PC-3 (cell line): ENCODE data around the gene R3HDM4. TPM values are rescaled to one million over a fixed set of nuclear protein-coding genes. Genes with fewer than 3 reads are reported as not detected.

Experiments used
- ATAC-seq: fragments of 200-7000 bp; cut with Tn5 transposase; 2 replicates; pipeline ENCODE4 v1.9.1; 2020; ENCODE audit warnings: mild to moderate bottlenecking, moderate library complexity
- BruUV-seq: library from RNA; stranded (reverse); fragments of 400-500 nt; replicated peaks from 2 replicates; lab custom pipeline; 2021; lab: Mats Ljungman, UMichigan
- CTCF ChIA-PET: fragments of 300-600 bp; sonication (Branson Sonifier 250); formaldehyde crosslinking; loops from one replicate; lab custom pipeline; 2022; ENCODE audit warnings: antibody characterized with exemption; lab: Charles Lee
- POLR2A ChIA-PET: fragments of 300-600 bp; sonication (Branson Sonifier 250); formaldehyde crosslinking; loops from one replicate; lab custom pipeline; 2022; ENCODE audit warnings: antibody characterized with exemption; ENCODE audit not compliant: unreplicated experiment; lab: Charles Lee
- DNase-seq: peaks from one replicate; pipeline ENCODE4 v3.0.0-alpha.2; 2015
- H2AFZ ChIP-seq: fragments of 300-600 bp; sonication (generic); 2 replicates; pipeline ENCODE4 v1.6.0; 2016; ENCODE audit warnings: antibody characterized with exemption, low read length
- H3F3A ChIP-seq: fragments of 300-600 bp; sonication (generic); one replicate; pipeline ENCODE4 v1.6.0; 2017; ENCODE audit warnings: antibody characterized with exemption, low read length, control low read depth, mild to moderate bottlenecking; ENCODE audit not compliant: unreplicated experiment
- H3K27ac ChIP-seq: fragments of 300-600 bp; sonication (generic); 2 replicates; pipeline ENCODE4 v1.5.1; 2016; ENCODE audit warnings: mild to moderate bottlenecking, low read length
- H3K27me3 ChIP-seq: fragments of 300-600 bp; sonication (generic); 2 replicates; pipeline ENCODE4 v1.6.1; 2016; ENCODE audit warnings: low read length, mixed read lengths
- H3K36me3 ChIP-seq: fragments of 300-600 bp; sonication (generic); 2 replicates; pipeline ENCODE4 v1.6.1; 2016; ENCODE audit warnings: low read depth, mixed run types, low read length, mixed read lengths
- H3K4me1 ChIP-seq: fragments of 300-600 bp; sonication (generic); 2 replicates; pipeline ENCODE4 v1.5.1; 2016; ENCODE audit warnings: low read length; ENCODE audit not compliant: insufficient read depth
- H3K4me2 ChIP-seq: fragments of 300-600 bp; sonication (generic); 2 replicates; pipeline ENCODE4 v1.6.0; 2016; ENCODE audit warnings: low read length
- H3K4me3 ChIP-seq: fragments of 300-600 bp; sonication (generic); 2 replicates; pipeline ENCODE4 v1.5.1; 2016; ENCODE audit warnings: mild to moderate bottlenecking, low read length, mixed read lengths
- H3K79me2 ChIP-seq: fragments of 300-600 bp; sonication (generic); 2 replicates; pipeline ENCODE4 v1.6.1; 2017; ENCODE audit warnings: low read length, mixed read lengths
- H3K9ac ChIP-seq: fragments of 300-600 bp; sonication (generic); 2 replicates; pipeline ENCODE4 v1.6.0; 2016; ENCODE audit warnings: mild to moderate bottlenecking, low read length
- H3K9me2 ChIP-seq: fragments of 300-600 bp; sonication (generic); replicated peaks from 2 replicates; pipeline ENCODE4 v1.6.1; 2016; ENCODE audit warnings: mixed run types, low read length, mixed read lengths
- H3K9me3 ChIP-seq: fragments of 300-600 bp; sonication (generic); 2 replicates; pipeline ENCODE4 v1.6.1; 2016; ENCODE audit warnings: low read length, mixed read lengths
- H4K20me1 ChIP-seq: fragments of 300-600 bp; sonication (generic); 2 replicates; pipeline ENCODE4 v1.6.1; 2016; ENCODE audit warnings: low read length, mixed read lengths
- CTCF ChIP-seq: fragments of 300-600 bp; sonication (generic); conservative IDR thresholded peaks from 2 replicates; pipeline ENCODE4 v1.5.1; 2017; ENCODE audit warnings: antibody characterized with exemption, low read depth, mild to moderate bottlenecking, low read length
- EZH2 ChIP-seq: fragments of 300-600 bp; sonication (generic); IDR thresholded peaks from one replicate; pipeline ENCODE4 v1.6.1; 2017; ENCODE audit warnings: antibody characterized with exemption, mild to moderate bottlenecking, low read length; ENCODE audit not compliant: unreplicated experiment
- EZH2phosphoT487 ChIP-seq: fragments of 300-600 bp; sonication (generic); IDR thresholded peaks from 2 replicates; pipeline ENCODE4 v1.6.1; 2018; ENCODE audit warnings: mild to moderate bottlenecking, antibody characterized with exemption, low read length, borderline replicate concordance
- intact Hi-C: fragments of 100-400 bp; cut with micrococcal nuclease; formaldehyde crosslinking; loops from 2 replicates; pipeline ENCODE4 v1.9.0; 2023
- total RNA-seq: library from RNA; depleted of rRNA; stranded (reverse); fragments of >200 nt; gene quantifications from 2 replicates; pipeline ENCODE4 v1.2.3, GENCODE V29; 2014

The R3HDM4 gene
- total RNA-seq, 1 experiment from 2014 or later, result 44.9 TPM

GRCh38 chr19:873561-874041, 39.4 kb downstream of the R3HDM4 start:
- Histone ChIP-seq H3K27ac (no peak overlapping the region), H3K79me2 (no peaks in the 10 kb centered on the region), H3K27me3 (no peaks in the 10 kb centered on the region), H4K20me1 (no peaks in the 10 kb centered on the region), H3K9ac (no peak overlapping the region), H3F3A (no peaks in the 10 kb centered on the region), H2AFZ (no peak overlapping the region), H3K4me2 (no peak overlapping the region), H3K9me2 (no peaks in the 10 kb centered on the region), H3K4me3 (no peak overlapping the region), H3K9me3 (no peaks in the 10 kb centered on the region), H3K36me3 (no peaks in the 10 kb centered on the region; the same call in 1 of the 2 replicates), H3K4me1 (peaks cover 12% of the 10 kb centered on the region)
- intact Hi-C loops, result no loop called here
- TF ChIP-seq EZH2 (no peak), EZH2phosphoT487 (no peak), CTCF (no peak)
- BruUV-seq, result no TSS peak
- ChIA-PET POLR2A (no interaction called here), CTCF (no interaction called here)
- DNase-seq (no peak), ATAC-seq (no peak)

- no peak for DNase-seq
These were observed 39.9 kb downstream of the R3HDM4 start for GRCh38 chr19:873084-873483.

More at GRCh38 chr19:873084-873483, 39.9 kb downstream of the R3HDM4 start:
- H3K9me2 ChIP-seq, result no peaks in the 10 kb centered on the region
- no TSS peak for BruUV-seq
- H3K27ac ChIP-seq, result no peak overlapping the region
- no peaks in the 10 kb centered on the region for H4K20me1 ChIP-seq
- ChIA-PET CTCF (no interaction called here), POLR2A (no interaction called here)
- H3K9me3 ChIP-seq, result no peaks in the 10 kb centered on the region
- TF ChIP-seq EZH2phosphoT487, result no peak
- no peak for TF ChIP-seq CTCF
- no peak for TF ChIP-seq EZH2
- intact Hi-C loops, result no loop called here
- ATAC-seq, result no peak
- H3F3A ChIP-seq, result no peaks in the 10 kb centered on the region
- no peaks in the 10 kb centered on the region for H3K79me2 ChIP-seq
- H3K4me1 ChIP-seq, result peaks cover 12% of the 10 kb centered on the region
- no peak overlapping the region for H3K4me2 ChIP-seq
- H3K9ac ChIP-seq, result no peak overlapping the region
- no peak overlapping the region for H3K4me3 ChIP-seq
- no peak overlapping the region for H2AFZ ChIP-seq
- H3K36me3 ChIP-seq, result no peaks in the 10 kb centered on the region; the same call in 1 of the 2 replicates
- no peaks in the 10 kb centered on the region for H3K27me3 ChIP-seq
